H4 (cell line): Measurements from ENCODE around the gene DAB2IP. TPM values are rescaled to one million over a fixed set of nuclear protein-coding genes. Genes with fewer than 3 reads are reported as not detected.

Experiments used
- DNase-seq: peaks from one replicate; pipeline ENCODE4 v3.0.0-alpha.2; 2015; ENCODE audit warnings: low spot score
- total RNA-seq: library from RNA; depleted of rRNA; stranded (reverse); fragments of >200 nt; shearing (Covaris generic); gene quantifications from 2 replicates; pipeline ENCODE4 v1.2.3, GENCODE V29; 2014

Gene DAB2IP
- total RNA-seq, 1 experiment from 2014 or later: 8.4 TPM

DNA sequence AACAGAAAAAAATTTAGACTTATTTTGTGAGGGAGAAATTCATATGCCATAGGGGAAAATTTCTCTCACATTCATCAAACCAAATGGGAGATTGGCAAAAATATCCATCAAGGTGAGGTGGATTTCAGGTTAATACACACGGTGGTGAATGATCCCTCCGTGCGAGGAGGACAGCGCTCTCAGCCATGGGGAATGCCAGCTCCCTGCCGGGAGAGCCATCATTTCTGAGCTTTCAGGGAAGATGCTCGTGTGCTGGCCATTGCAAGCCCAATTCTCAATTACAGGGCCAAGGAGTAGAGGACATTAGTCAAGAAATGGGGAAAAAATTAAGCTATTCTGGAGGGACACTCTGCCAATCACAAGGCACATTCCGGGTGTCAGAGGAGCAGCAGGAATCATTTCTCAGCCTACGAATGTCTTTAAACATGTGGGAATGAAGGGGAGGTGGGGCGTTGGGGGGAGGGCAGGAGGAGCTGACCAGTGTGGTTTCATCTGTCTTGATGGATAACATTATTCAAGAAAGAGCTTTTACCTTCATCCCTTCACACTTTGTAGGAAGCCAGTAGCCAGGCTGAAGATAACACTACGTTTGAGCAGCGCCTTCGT is 165.5 kb downstream of the DAB2IP start:
- no peak for DNase-seq

DNA sequence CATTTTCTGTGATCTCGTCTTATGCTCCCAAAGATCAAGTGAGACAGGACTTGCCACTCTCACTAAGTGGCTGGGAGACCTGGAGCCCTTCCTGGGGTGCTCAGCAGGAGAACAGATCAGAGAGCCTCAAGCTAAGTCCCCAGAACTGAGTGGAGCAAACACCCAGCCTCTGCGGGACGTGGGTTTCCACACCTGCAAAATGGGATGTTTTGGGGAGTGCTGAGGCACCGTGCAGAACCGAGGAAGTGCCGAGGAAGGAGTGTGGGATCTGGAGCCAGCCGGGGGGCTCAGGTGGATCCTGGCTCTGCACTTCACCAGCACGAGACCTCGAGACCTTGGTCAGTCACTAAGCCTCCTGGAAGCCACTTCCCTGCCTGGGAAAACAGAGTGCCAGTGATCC is 166.0 kb downstream of the DAB2IP start:
- DNase-seq: no peak

DNA sequence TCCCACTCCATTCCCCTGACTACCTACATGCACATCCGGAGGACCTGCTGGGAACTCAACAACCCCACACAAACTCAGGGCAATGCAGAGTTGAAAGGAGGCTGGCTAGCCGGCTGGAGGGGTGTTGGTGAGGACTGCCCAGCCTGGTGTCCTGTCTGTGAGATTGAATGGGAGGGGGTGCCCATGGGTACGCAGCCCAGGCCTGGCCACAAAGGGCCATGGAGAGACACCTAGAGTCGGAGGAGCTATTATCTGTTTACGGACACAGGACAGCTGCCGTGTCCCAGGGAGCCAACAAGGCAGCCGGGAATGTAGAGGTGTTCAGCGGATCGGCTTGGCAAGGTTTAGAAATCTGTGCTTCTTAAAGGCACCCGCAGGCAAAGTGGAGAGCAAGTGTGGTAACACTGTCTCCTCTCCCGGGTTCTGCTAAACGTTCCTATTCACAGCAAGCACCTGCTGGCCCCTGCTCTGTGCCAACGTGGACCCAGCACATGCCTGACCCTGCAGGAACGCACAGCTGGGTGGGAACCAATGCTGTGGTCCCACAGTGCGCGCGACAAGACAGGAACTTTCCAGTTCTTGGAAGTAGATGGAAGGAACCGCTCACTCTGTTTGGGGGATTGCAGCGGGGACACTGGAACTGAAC is 166.7 kb downstream of the DAB2IP start:
- no peak for DNase-seq

DNA sequence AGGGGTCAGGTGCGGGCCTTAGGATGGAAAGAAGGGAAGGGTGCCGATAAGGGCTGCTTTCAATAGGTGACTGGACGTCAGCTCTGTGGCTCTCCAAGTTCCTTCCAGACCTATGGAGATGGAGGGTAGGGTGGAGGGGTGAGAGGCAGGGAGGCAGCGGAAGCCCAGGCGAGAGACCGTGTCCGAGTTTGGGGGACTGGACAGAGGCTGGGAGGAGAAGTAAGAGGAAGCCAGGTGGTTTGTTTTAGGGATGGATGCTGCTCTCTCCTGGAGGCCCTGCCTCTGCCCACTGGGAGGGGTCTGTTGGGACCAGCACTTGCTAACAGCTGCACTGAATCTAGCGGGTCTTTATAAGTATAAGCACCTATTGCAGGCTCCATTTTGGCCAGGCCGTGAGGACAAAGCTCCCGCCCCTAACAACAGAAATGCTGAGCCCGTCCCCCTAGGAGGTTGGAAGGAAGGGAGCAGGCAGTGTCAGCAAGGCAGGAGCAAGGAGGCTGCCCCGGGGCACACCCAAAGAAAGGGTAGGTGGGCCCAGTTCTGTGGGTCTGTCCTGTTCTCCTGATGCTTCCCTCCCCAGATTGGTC is 167.5 kb downstream of the DAB2IP start:
- DNase-seq: no peak

DNA sequence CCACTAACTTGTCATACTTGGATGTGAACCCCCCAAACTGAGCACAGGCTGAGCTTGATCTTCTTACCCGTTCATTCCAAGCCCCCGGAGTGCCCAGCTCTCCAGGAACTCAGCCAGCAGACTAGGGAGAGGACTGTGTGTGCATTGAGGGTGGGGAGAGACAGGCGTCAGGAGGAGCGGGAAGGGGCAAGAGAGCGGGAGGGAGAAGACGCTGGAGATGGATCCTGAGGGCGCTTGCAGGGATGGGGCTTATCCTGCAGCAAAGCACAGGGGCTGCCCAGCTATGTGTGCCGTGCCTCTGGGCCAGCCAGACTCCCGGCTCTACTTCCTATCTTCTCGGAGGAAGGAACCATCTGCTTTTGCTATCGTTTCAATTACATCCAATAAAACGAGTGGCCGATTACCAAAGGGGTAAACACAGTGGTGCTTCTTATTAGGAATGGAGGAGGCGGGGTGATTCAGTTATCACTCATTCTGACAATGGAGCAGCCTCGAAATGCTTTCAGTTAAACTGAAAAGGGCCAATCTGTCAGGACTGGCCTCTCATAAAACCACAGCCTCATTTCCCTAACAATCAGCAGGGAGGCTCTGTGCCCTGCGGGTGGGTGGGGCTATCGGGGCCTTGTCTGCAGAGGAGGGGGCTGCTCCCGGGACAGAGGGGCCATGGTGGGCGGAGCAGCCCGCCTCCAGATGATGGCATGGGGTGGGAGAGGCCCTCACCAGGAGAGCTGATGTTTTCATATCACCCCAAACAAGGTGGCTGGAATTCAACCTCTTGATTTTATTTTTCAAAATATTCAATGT is 168.2 kb downstream of the DAB2IP start:
- DNase-seq: no peak

DNA sequence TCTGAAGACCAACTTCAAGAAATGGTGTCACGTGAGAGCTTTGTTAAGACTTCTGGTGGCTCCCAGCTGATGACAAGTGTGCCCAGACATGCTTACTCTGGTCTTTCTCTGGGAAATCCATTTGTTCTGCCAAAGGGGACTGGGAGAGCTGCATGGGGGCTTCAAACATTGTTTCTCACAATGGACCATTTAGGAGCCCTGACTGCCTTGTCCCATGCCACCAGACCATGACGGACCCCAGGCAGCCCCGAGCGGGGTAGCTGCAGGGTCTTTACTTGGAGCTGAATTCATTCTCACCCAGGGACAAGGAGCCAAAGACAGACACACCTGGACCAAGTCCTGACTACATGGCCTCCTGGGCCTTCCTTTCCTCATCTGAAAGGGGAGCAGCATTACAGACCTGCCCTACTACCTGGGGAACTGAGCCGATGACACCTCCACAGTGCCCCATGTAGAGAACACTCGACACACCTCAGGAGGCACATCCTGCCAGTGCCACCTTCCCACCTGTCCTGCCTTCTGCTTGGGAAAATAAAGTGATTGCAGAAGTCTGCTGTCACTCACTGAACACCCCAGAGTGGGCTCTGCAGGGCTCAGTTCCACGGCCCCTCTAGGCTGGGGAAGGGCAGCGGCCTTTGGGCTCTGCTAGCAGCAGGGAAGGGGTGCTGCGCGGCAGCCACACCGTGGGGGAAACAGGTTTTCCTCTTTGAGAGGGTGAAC is 169.0 kb downstream of the DAB2IP start:
- no peak for DNase-seq

DNA sequence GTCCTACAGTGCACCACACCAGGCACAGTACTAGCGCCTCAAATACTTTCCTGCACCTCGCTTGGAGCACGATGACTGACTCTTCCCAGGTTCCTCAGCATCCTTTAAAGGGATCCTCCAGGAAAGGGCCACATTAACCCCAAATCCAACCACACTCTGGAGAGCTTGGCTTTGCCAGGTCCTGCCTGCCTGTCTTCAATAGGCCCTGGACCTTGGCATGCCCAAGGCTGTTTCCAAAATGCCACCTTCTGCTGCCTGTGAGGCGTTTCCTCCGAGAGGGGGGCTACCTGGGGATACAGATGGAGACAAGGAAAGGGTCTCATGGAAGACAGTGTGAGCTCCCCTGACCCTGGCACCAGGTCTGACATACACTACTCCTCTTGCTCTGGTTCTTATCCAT is 169.9 kb downstream of the DAB2IP start:
- DNase-seq: no peak

DNA sequence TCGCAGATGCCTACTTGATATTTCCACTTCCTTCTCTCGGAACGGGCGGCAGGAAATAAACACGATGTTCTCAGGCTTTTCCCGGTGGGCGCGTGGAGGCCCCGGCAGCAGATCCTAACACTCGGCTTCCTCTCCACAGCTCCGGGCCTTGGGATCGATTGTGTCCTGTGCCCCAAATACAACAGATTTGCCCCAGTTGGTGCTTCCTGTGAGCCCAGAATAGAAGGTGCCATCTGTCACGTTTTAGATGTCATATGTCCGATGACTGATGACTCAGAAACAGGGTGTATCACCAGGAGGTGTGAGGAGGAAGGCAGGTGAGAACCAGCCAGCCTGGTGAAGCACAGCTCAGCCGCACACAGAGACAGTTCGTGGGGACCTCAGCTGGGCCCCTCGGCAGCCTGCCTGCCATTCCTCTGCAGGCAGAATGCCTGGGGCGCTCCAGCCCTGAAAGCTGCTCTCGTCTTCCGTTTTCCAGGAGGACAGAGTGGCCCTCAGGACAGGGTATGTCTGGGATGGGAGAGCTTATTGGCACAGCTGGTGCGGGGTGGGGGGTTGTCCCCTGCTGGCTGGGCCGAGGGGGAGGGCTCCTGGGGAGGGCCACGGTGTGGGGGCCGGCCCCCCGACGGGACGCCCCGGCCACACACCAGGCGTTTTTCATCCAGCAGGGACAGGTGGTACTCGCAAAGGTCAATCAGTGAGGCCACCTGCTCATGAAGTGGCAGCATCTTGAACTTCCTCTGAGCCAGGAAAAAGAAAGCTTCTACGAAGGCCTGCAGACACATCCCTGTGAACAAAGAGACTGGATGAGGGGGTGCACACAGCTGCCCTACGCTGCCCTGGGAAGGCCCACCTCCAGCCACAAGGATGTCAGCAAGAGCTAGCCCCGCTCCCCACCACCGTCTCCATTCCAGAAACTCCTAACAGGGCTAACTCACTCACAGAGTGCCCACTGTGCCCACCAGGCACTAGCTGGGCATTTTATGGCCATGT is 171.0 kb downstream of the DAB2IP start:
- DNase-seq: no peak

DNA sequence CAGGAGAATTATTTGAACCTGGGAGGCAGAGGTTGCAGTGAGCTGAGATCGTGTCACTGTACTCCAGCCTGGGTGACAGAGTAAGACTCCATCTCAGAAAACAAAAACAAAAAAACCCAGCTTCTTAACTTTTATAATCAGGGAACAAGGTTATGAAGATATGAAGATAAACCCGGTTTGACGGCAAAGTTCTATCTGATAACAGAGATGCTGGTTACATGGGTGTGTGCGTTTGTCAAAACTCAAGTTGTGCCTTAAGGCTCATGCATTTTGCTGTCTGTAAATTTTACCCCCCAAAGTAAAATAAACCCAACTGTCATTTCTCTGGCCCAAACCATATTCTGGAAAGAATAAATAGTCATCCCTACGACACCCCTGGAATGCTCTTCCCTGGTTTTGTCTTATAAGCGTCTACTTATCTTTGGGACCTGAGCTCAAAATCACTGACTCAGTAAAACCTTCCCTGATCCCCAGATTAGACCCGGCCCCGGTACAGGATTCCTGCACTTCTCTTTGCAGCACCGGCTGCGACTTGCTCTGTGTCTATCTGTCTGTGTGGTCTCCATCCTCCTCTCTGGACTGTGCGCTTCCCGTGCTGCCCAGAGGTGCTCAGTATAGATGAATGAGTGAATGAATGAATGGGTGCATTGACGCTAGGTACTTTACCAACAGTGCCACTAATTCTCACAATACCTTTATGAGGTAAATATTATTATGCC is 172.2 kb downstream of the DAB2IP start:
- DNase-seq: no peak

DNA sequence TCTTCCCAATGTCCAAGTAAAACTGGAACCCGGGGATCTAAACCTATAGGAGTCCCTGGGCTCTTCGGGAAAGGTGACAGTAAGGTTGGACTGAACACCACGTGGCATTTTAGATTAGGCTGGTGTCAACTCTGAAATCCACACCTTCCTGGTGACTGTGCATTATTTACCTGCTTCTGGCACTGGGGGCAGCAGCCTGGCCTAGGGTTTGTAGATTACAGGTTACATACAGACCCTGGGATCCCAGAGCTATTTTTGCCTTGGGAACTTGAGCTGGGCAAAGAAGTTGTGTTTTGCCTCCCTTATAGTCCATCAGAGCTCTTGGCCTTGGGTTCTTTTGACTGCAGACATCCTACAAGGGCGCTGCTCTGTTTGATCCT is 173.2 kb downstream of the DAB2IP start:
- DNase-seq: no peak

DNA sequence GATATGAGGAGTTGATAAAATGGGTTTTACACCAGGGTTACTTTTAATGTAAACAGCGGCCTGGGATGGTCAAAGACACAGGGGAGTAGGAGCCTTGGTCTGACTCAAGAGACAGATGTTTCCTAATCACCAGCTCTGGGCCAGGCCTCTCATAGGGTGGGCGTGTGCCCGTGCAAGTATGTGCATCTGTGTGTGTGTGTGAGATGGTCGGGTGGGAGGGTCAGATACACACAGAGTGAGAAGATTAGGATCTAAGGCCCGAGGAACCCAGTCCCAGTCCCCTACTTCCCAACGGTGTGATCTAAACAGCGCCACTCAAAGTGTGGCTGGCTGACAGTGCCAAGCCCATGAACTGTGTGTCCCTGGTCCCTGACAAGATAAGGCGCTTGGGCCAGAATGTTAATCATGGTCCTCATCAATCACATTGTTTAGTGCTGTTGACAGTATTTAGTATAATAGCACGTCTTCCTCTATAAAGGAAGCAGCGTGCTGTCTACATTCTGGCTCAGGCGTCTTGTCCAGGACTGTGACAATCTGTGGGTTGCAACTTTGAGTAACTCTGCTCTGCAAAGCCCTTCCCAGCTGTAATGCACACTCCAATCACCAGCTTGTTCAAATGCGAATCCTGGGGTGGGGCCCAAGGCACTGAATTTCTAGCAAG is 173.7 kb downstream of the DAB2IP start:
- no peak for DNase-seq

DNA sequence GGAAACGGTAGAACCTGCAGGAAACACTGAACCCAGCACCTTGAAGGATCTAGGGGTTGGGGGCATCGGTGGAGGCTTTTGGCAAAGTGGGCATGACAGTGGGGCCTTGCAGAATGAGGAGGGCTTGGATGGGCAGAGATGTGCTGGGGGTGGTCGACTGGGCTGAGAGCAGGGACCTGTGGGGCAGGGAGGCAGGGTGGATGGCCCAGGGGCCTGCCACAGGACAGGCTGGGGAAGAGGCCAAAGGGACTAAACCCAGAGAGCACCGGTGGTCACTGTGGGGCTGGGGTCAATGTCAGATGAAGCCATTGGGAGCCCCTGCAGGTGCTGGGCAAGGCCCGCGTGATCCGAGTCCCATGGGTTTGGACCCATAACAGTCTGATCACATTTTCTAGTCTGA is 175.3 kb downstream of the DAB2IP start:
- DNase-seq: no peak

DNA sequence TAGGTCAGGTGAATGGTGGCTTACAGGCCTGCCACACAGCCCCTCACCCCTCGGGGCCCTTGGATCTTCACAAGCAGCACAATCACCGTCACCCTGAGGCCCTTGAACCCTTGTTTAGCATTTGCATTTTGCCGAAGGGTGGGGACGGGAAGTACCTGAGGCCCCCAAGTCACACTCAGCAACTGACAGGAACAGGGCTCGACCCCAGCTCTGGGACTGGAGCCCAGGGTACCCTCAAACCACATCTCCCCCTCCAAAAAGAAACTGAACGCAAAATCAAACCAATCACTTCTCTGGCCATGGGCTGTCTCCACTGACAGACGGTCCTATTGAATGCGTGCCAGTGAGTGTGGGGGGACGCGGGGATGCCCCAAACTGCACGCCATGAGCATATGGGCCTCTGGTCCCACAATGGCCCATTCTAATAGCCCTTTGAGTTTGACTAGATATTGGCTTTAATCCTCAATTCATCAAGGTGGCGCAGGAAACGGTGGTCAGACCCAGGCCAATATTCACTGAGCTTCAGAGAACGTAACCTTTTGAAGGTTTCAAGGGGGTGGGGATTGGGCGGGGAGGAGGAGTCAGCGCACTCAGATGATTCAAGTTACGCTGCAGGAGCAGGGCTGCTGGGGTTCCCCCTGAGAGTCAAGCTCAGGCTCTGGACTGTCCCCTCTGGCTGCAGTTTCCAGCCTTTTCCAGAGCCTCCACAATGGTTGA is 176.0 kb downstream of the DAB2IP start:
- no peak for DNase-seq

DNA sequence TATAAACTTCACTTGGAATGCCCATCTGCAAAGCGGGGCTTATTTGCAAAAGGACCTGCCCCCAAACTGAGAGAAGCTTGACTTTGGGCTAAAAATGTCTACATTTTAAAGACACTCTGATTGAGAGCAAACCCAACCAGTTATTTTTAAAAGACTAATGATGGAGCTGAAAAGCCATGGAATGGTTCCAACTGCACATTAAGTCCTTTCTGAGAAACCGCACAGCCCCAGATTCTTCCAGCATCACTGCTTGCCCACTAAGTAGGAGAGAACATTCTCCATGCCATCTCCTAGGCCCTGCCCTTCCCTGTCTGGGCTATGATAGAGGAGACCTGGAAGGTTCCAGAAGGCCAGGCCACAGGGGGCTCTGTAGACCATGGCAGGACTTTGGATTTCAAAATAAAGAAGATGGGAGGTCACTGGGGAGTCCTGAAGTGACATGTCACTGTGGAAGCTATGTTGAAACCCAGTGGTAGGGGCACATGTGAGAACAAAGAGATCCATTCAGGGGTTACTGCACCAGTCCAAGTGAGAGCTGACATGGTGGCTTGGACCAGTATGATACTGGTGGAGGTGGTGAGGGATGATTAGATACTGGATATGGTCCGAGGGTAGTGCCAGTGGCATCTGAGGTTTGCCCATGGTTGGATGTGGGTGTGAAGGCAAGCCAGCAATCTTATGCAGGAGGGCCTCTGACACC is 179.2 kb downstream of the DAB2IP start:
- DNase-seq: no peak

DNA sequence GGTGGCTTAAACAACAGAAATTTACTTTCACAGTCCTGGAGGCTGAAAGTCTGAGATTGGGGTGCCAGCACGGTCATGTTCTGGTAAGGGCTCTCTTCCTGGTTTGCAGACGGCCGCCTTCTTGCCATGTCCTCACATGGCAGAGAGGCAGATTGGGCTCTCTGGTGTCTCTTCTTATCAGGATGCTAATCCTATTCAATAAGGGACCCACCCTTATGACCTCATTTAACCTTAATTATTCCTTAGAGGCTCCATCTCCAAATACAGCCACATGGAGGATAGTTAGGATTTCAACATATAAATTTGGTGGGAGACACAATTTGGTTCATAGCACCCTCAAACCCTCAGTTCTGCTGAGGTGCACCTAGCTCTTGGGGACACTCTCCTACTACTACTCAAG is 180.4 kb downstream of the DAB2IP start:
- no peak for DNase-seq

DNA sequence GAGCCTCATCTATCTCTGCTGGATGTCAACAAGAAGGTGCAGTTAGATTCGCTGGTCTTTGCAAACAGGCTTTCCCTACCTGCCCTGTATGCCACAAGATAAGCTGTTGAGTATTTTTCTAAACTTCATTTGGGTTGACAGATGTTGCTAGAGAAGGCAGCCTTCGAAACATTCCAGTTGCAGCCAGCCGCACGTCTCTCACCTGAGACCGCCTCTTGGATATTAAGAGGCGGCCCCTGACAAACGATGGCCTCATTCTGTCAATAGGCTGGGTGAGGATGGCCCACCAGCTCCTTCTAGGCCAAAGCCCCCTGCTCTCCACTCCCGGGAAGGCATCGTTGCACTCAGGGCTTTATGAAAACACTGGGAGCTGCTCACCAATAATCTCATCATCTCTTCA is 181.6 kb downstream of the DAB2IP start:
- DNase-seq: no peak
